Measurements from ENCODE around the gene GNAI2.

DNA sequence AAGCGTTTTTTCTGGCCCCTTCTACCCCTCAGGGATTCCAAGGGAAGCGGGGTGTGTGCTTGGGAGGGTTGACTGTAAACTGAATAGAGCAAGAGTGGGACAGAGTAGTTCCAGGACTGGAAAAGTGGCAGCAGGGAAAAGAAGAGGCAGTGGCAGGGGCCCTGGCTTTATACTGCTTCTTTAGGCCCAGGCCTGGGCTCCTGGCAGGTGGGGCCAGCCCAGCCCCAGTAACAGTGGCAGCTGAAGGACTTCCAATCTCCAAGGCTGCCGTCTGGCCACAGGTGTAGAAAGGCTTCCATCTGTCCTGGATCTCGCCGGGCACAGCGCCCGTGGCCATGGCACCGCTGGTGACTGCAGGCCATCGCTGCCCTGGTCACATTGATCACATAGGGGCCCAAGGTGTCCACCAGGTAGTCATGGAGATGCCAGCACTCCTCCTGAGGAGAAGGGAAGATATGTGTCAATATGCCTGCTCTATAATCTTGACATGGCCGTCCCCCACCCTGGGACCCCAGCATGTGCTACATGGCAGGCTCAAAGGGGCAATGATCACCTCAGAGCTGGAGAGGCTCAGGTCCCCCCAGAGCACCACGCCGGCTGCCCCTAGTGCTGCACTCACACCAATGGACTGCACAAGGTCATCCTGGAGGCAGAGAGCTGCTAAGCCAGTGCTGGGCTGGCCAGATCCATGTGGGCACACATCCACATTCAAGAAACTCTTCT lies 57.2 kb downstream of the GNAI2 start:
- TF ChIP-seq, protein P1, sequence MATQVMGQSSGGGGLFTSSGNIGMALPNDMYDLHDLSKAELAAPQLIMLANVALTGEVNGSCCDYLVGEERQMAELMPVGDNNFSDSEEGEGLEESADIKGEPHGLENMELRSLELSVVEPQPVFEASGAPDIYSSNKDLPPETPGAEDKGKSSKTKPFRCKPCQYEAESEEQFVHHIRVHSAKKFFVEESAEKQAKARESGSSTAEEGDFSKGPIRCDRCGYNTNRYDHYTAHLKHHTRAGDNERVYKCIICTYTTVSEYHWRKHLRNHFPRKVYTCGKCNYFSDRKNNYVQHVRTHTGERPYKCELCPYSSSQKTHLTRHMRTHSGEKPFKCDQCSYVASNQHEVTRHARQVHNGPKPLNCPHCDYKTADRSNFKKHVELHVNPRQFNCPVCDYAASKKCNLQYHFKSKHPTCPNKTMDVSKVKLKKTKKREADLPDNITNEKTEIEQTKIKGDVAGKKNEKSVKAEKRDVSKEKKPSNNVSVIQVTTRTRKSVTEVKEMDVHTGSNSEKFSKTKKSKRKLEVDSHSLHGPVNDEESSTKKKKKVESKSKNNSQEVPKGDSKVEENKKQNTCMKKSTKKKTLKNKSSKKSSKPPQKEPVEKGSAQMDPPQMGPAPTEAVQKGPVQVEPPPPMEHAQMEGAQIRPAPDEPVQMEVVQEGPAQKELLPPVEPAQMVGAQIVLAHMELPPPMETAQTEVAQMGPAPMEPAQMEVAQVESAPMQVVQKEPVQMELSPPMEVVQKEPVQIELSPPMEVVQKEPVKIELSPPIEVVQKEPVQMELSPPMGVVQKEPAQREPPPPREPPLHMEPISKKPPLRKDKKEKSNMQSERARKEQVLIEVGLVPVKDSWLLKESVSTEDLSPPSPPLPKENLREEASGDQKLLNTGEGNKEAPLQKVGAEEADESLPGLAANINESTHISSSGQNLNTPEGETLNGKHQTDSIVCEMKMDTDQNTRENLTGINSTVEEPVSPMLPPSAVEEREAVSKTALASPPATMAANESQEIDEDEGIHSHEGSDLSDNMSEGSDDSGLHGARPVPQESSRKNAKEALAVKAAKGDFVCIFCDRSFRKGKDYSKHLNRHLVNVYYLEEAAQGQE (IDR thresholded peaks at IDR 0.05; ENCODE audit: low read depth), result no peak
- no peak for TF ChIP-seq FOXM1 (IDR thresholded peaks at IDR 0.05; ENCODE audit: borderline replicate concordance, low read depth)
- TF ChIP-seq, protein P2, sequence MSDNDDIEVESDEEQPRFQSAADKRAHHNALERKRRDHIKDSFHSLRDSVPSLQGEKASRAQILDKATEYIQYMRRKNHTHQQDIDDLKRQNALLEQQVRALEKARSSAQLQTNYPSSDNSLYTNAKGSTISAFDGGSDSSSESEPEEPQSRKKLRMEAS (IDR thresholded peaks at IDR 0.05), result no peak
- no peak for TF ChIP-seq YY1 (IDR thresholded peaks at IDR 0.05; ENCODE audit: low read depth)
- TF ChIP-seq NFIC (IDR thresholded peaks at IDR 0.05), result no peak
- TF ChIP-seq EGR1 (IDR thresholded peaks at IDR 0.05), result no peak
- TF ChIP-seq CREB1 (IDR thresholded peaks at IDR 0.05; ENCODE audit: low read depth), result no peak
- no peak for TF ChIP-seq EP300 (IDR thresholded peaks at IDR 0.05; ENCODE audit: borderline replicate concordance)
- TF ChIP-seq CEBPB (IDR thresholded peaks at IDR 0.05), result no peak
- TF ChIP-seq TAF1 (IDR thresholded peaks at IDR 0.05; ENCODE audit: low read depth), result no peak
